ENCODE results near the gene NIN.
"Not testable (repeated sequence)": the region's sequence is repeated elsewhere in the genome, so short reads cannot be mapped to it uniquely, and the experiment has no call there.

Gene NIN

GRCh38 chr14:50740856-50741255, 90.1 kb downstream of the NIN start:
- intact Hi-C loops (cut with DNase I) = no loop called here
- DNase-seq = no peak

GRCh38 chr14:50739186-50739585, 91.8 kb downstream of the NIN start:
- no peak for DNase-seq
- intact Hi-C loops (cut with DNase I) = no loop called here

- DNase-seq = no peak
These were observed 94.0 kb downstream of the NIN start for GRCh38 chr14:50736932-50737419.

GRCh38 chr14:50734950-50735695, 95.8 kb downstream of the NIN start:
- intact Hi-C loops (cut with DNase I) = no loop called here

More at GRCh38 chr14:50736932-50737419, 94.0 kb downstream of the NIN start:
- intact Hi-C loops (cut with DNase I) = no loop called here

GRCh38 chr14:50733494-50733893, 97.5 kb downstream of the NIN start:
- no peak for DNase-seq

More at GRCh38 chr14:50734950-50735695, 95.8 kb downstream of the NIN start:
- DNase-seq = no peak

GRCh38 chr14:50728836-50729235, 102.1 kb downstream of the NIN start:
- intact Hi-C loops (cut with DNase I) = no loop called here
- no peak for DNase-seq

More at GRCh38 chr14:50733494-50733893, 97.5 kb downstream of the NIN start:
- intact Hi-C loops (cut with DNase I) = no loop called here

- intact Hi-C loops (cut with DNase I) = no loop called here
- DNase-seq = no peak
These were observed 104.4 kb downstream of the NIN start for GRCh38 chr14:50726372-50727107.

GRCh38 chr14:50725761-50726160, 105.2 kb downstream of the NIN start:
- no peak for DNase-seq
- intact Hi-C loops (cut with DNase I) = no loop called here

- no peak for DNase-seq
- intact Hi-C loops (cut with DNase I) = loop anchor here (5.0 kb wide), 1 partner anchor 43 kb away; no protein-coding TSS in a partner anchor
These were observed 110.8 kb downstream of the NIN start for GRCh38 chr14:50719911-50720759.

- intact Hi-C loops (cut with DNase I) = no loop called here
- no peak for DNase-seq
These were observed 112.0 kb downstream of the NIN start for GRCh38 chr14:50718949-50719348.

- no peak for DNase-seq
- intact Hi-C loops (cut with DNase I) = no loop called here
These were observed 113.2 kb downstream of the NIN start for GRCh38 chr14:50717811-50718210.

- intact Hi-C loops (cut with DNase I) = loop anchor here (5.0 kb wide), 2 partner anchors 92 to 112 kb away; no protein-coding TSS in a partner anchor
- DNase-seq = no peak
These were observed 116.4 kb downstream of the NIN start for GRCh38 chr14:50714450-50715073.

- no peak for DNase-seq
- intact Hi-C loops (cut with DNase I) = loop anchor here (5.0 kb wide), 2 partner anchors 89 to 109 kb away; no protein-coding TSS in a partner anchor
These were observed 119.9 kb downstream of the NIN start for GRCh38 chr14:50711043-50711442.

GRCh38 chr14:50705026-50705593, 125.9 kb downstream of the NIN start:
- intact Hi-C loops (cut with DNase I) = no loop called here
- peak in 1 of 10 donors; percentile 54 for DNase-seq

- intact Hi-C loops (cut with DNase I) = no loop called here
- DNase-seq = no peak
These were observed 126.4 kb downstream of the NIN start for GRCh38 chr14:50704454-50705010.

- DNase-seq = no peak
- intact Hi-C loops (cut with DNase I) = no loop called here
These were observed 133.2 kb downstream of the NIN start for GRCh38 chr14:50697659-50698290.

- DNase-seq; intact Hi-C loops (cut with DNase I): not testable (repeated sequence)
These were observed 136.7 kb downstream of the NIN start for GRCh38 chr14:50694260-50694659.

GRCh38 chr14:50688875-50689274, 142.1 kb downstream of the NIN start:
- intact Hi-C loops (cut with DNase I) = no loop called here
- DNase-seq = no peak

- intact Hi-C loops (cut with DNase I) = loop anchor here (5.0 kb wide), 1 partner anchor 43 kb away; no protein-coding TSS in a partner anchor
- DNase-seq = no peak
These were observed 151.3 kb downstream of the NIN start for GRCh38 chr14:50679674-50680073.
